Keratinocyte (primary cell): ENCODE measurements around the gene TBL1Y. TPM values are rescaled to one million over a fixed set of nuclear protein-coding genes. Genes with fewer than 3 reads are reported as not detected.

ENCODE experiments used
- DNase-seq: peaks from one replicate; pipeline ENCODE4 v3.0.0-alpha.2; 2011; ENCODE audit warnings: low read depth, missing footprints, low spot score
- FAIRE-seq: peaks from 2 replicates; lab custom pipeline; 2011; peaks lifted over from hg19 to GRCh38; lab: Jason Lieb, UNC
- H2AFZ ChIP-seq: 2 replicates; pipeline ENCODE4 v1.6.0; 2012; ENCODE audit warnings: low read length, control low read depth, inconsistent platforms; ENCODE audit not compliant: control insufficient read depth
- H3K27ac ChIP-seq: 2 replicates; pipeline ENCODE4 v1.5.1; 2011; ENCODE audit warnings: low read length; ENCODE audit not compliant: control insufficient read depth, insufficient read depth
- H3K27me3 ChIP-seq: 3 replicates; pipeline ENCODE4 v1.6.0; 2011; ENCODE audit warnings: low read length; ENCODE audit not compliant: control insufficient read depth, insufficient read depth; ENCODE audit errors: extremely low read depth
- H3K36me3 ChIP-seq, 2 experiments: 2 replicates in 1 of 2; 3 replicates in 1 of 2; pipeline ENCODE4 v1.5.1; 2011; ENCODE audit warnings: low read length in 2 of 2, mild to moderate bottlenecking in 1 of 2; ENCODE audit not compliant: control insufficient read depth in 2 of 2, insufficient read depth in 2 of 2; ENCODE audit errors: extremely low read depth in 1 of 2
- H3K4me1 ChIP-seq: 3 replicates; pipeline ENCODE4 v1.5.1; 2011; ENCODE audit warnings: low read length; ENCODE audit not compliant: control insufficient read depth, insufficient read depth; ENCODE audit errors: extremely low read depth
- H3K4me2 ChIP-seq: 3 replicates; pipeline ENCODE4 v1.6.0; 2011; ENCODE audit warnings: low read depth, low read length; ENCODE audit not compliant: control insufficient read depth, insufficient read depth; ENCODE audit errors: extremely low read depth
- H3K4me3 ChIP-seq, 3 experiments: fragments of 200-600 bp in 1 of 3; sonication (generic) in 1 of 3; 2 replicates in 2 of 3; 3 replicates in 1 of 3; pipeline ENCODE4 v1.5.1; 2011 to 2016; ENCODE audit warnings: low read length in 3 of 3, mild to moderate bottlenecking in 3 of 3, control low read depth in 2 of 3, inconsistent platforms in 1 of 3, low read depth in 1 of 3, mixed read lengths in 1 of 3, mixed run types in 1 of 3, moderate library complexity in 1 of 3; ENCODE audit not compliant: control insufficient read depth in 2 of 3, insufficient read depth in 2 of 3; ENCODE audit errors: extremely low read depth in 1 of 3
- H3K79me2 ChIP-seq: 2 replicates; pipeline ENCODE4 v1.6.0; 2012; ENCODE audit warnings: low read length; ENCODE audit not compliant: control insufficient read depth, insufficient read depth
- H3K9ac ChIP-seq: 3 replicates; pipeline ENCODE4 v1.6.0; 2011; ENCODE audit warnings: low read length; ENCODE audit not compliant: control insufficient read depth, insufficient read depth; ENCODE audit errors: extremely low read depth
- H3K9me1 ChIP-seq: 3 replicates; pipeline ENCODE4 v1.6.0; 2011; ENCODE audit warnings: low read length; ENCODE audit not compliant: control insufficient read depth, insufficient read depth; ENCODE audit errors: extremely low read depth
- H3K9me3 ChIP-seq: 2 replicates; pipeline ENCODE4 v1.5.1; 2012; ENCODE audit warnings: low read depth, low read length; ENCODE audit not compliant: control insufficient read depth
- H4K20me1 ChIP-seq: 3 replicates; pipeline ENCODE4 v1.6.0; 2011; ENCODE audit warnings: low read length; ENCODE audit not compliant: control insufficient read depth, insufficient read depth; ENCODE audit errors: extremely low read depth
- EZH2 ChIP-seq: IDR thresholded peaks from one replicate; pipeline ENCODE4 v1.6.1; 2012; ENCODE audit warnings: inconsistent platforms, mild to moderate bottlenecking, low read length, moderate library complexity
- dilution Hi-C: fragments of 300-500 bp; cut with MboI; formaldehyde crosslinking; loops from one replicate; pipeline ENCODE4 v1.7.0; 2020; ENCODE audit warnings: low sequenced_read_pairs; ENCODE audit not compliant: extremely low pct_ligation_motif_present
- polyA plus RNA-seq, 5 experiments: library from polyadenylated mRNA; depleted of rRNA in 3 of 5; stranded (reverse) in 3 of 5; stranded (forward) in 1 of 5; unstranded in 1 of 5; fragments of >200 nt; gene quantifications; 1 replicate in 1 of 5; 2 replicates in 3 of 5; 3 replicates in 1 of 5; pipeline versions ENCODE4 v1.2.1 to v1.2.3, GENCODE V29; 2011 to 2012; ENCODE audit warnings: missing spikeins in 2 of 5, low read depth in 1 of 5, low replicate concordance in 1 of 5
- TF ChIP-seq, protein P1 (sequence below), 3 experiments: IDR thresholded peaks in 1 of 3; conservative IDR thresholded peaks in 1 of 3; optimal IDR thresholded peaks in 1 of 3; 2 replicates in 2 of 3; 3 replicates in 1 of 3; pipeline versions ENCODE3 to v1.5.1; 2011; ENCODE audit warnings: low read length in 3 of 3, mild to moderate bottlenecking in 3 of 3, moderate library complexity in 2 of 3, control low read depth in 1 of 3, inconsistent platforms in 1 of 3; ENCODE audit not compliant: insufficient read depth in 2 of 3; ENCODE audit errors: extremely low read depth in 1 of 3

Gene TBL1Y
- polyA plus RNA-seq, 1 donor (not counting 4 experiments of a cell fraction or from before 2014, with no cell fraction given), result not detected

DNA sequence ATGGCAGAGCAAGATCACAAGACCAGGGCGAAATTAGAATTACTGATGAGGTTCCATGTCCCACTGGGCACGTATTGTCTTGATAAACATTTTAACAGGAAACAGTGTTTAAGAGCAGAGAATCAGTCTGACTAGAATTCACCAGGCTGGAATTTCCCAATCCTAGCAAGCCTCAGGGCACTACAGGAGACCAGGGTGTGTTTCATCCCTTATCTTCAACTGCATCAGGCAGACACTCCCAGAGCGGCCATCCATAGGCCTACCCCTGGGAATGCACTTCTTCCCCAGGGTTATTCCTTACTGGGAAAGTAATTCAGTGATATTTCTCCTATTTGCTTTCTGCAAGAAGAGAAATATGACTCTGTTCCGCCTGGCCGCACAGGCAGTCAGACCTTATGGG lies 205.4 kb downstream of the TBL1Y start:
- no peak overlapping the region for H3K4me3 ChIP-seq
- DNase-seq (no peak), FAIRE-seq (no peak)
- H3K27ac ChIP-seq, result no peak overlapping the region
- H3K27me3 ChIP-seq, result no peaks in the 10 kb centered on the region
- H3K36me3 ChIP-seq, result no peaks in the 10 kb centered on the region
- H3K9me3 ChIP-seq, result no peaks in the 10 kb centered on the region
- H4K20me1 ChIP-seq, result no peaks in the 10 kb centered on the region
- no peaks in the 10 kb centered on the region for H3K79me2 ChIP-seq
- H3K9me1 ChIP-seq, result no peaks in the 10 kb centered on the region
- no peak overlapping the region for H3K9ac ChIP-seq
- no peak overlapping the region for H3K4me2 ChIP-seq
- no peak for TF ChIP-seq EZH2
- TF ChIP-seq, protein P1, sequence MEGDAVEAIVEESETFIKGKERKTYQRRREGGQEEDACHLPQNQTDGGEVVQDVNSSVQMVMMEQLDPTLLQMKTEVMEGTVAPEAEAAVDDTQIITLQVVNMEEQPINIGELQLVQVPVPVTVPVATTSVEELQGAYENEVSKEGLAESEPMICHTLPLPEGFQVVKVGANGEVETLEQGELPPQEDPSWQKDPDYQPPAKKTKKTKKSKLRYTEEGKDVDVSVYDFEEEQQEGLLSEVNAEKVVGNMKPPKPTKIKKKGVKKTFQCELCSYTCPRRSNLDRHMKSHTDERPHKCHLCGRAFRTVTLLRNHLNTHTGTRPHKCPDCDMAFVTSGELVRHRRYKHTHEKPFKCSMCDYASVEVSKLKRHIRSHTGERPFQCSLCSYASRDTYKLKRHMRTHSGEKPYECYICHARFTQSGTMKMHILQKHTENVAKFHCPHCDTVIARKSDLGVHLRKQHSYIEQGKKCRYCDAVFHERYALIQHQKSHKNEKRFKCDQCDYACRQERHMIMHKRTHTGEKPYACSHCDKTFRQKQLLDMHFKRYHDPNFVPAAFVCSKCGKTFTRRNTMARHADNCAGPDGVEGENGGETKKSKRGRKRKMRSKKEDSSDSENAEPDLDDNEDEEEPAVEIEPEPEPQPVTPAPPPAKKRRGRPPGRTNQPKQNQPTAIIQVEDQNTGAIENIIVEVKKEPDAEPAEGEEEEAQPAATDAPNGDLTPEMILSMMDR (optimal IDR thresholded peaks at IDR 0.05 in 1 of 3, IDR thresholded peaks at IDR 0.05 in 1 of 3, conservative IDR thresholded peaks at IDR 0.05 in 1 of 3; ENCODE audit: extremely low read depth in 1 of 3, insufficient read depth in 2 of 3, low read length in 3 of 3), result no peak
- no peaks in the 10 kb centered on the region for H3K4me1 ChIP-seq
- H2AFZ ChIP-seq, result no peak overlapping the region
- dilution Hi-C loops, result no loop called here

DNA sequence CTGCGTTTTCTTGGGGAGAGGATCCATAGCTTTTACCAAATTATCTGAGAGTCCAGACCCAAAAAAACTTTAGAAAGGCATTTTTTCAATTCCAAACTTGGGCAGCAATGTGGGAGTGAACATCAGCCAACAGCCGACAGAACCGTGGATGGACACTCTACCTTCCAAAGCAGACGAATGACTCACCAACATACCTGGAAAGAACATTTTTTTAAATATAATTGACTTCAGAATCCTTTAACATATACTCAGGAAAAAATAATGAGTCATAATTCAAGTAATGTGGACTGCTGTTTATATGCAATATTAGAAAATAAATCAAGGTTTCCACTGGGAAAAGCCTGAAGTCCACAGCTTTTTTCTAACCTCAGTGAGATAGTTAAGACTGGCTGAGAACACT lies 211.7 kb downstream of the TBL1Y start:
- no peak overlapping the region for H3K4me3 ChIP-seq
- no peaks in the 10 kb centered on the region for H3K9me3 ChIP-seq
- no peak overlapping the region for H3K4me2 ChIP-seq
- FAIRE-seq (no peak), DNase-seq (no peak)
- H4K20me1 ChIP-seq, result no peaks in the 10 kb centered on the region
- H3K27ac ChIP-seq, result no peak overlapping the region
- dilution Hi-C loops, result no loop called here
- no peaks in the 10 kb centered on the region for H3K4me1 ChIP-seq
- H3K36me3 ChIP-seq, result no peaks in the 10 kb centered on the region
- H3K27me3 ChIP-seq, result no peaks in the 10 kb centered on the region
- H3K79me2 ChIP-seq, result no peaks in the 10 kb centered on the region
- H3K9me1 ChIP-seq, result no peaks in the 10 kb centered on the region
- TF ChIP-seq, protein P1 (optimal IDR thresholded peaks at IDR 0.05 in 1 of 3, IDR thresholded peaks at IDR 0.05 in 1 of 3, conservative IDR thresholded peaks at IDR 0.05 in 1 of 3; ENCODE audit: extremely low read depth in 1 of 3, insufficient read depth in 2 of 3, low read length in 3 of 3), result no peak
- no peak for TF ChIP-seq EZH2
- H3K9ac ChIP-seq, result no peak overlapping the region
- no peak overlapping the region for H2AFZ ChIP-seq
